Measurements from ENCODE around the gene MED12.

The MED12 gene

DNA sequence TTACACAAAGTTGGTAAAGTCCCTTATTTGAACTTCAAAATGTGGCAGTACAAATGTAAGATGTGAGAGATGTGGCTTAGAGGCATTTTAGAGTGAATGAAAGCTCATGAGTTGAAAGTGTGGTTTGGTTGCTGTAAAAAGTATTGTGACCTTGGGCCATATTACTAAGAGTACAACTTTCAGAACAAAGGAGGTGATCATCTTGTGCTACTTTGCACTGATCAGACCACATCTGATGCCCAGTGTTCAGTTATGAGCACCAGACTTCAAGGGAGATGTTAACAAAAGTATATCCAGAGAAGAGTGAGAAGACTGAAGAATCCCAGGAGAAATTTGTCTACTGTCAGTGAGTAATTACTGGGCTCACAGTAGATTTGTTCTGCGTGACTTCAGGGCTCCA lies 56.4 kb downstream of the MED12 start:
- Histone ChIP-seq H3K9me3 (ENCODE audit: insufficient read depth, low read length) (no peaks in the 10 kb centered on the region), H3K9ac (ENCODE audit: low read length) (no peak overlapping the region), H3K36me3 (ENCODE audit: low read length) (no peaks in the 10 kb centered on the region), H3K4me2 (ENCODE audit: low read depth, low read length, poor library complexity, severe bottlenecking) (no peak overlapping the region), H3K79me2 (ENCODE audit: insufficient read depth, low read length) (no peaks in the 10 kb centered on the region), H3K27ac (ENCODE audit: low read depth, low read length) (no peak overlapping the region), H3K9me2 (replicated peaks; ENCODE audit: insufficient read depth, low read length) (no peaks in the 10 kb centered on the region), H3F3A (ENCODE audit: insufficient read depth) (no peaks in the 10 kb centered on the region), H4K20me1 (ENCODE audit: low read depth, low read length) (no peaks in the 10 kb centered on the region), H2AFZ (ENCODE audit: low read depth, low read length, severe bottlenecking) (no peak overlapping the region), H3K27me3 (ENCODE audit: low read length) (no peaks in the 10 kb centered on the region), H3K4me3 (ENCODE audit: insufficient read depth, low read length, poor library complexity, severe bottlenecking) (no peak overlapping the region)
- no peak for TF ChIP-seq EZH2phosphoT487 (conservative IDR thresholded peaks at IDR 0.05; ENCODE audit: low read length)
- TF ChIP-seq, protein P1, sequence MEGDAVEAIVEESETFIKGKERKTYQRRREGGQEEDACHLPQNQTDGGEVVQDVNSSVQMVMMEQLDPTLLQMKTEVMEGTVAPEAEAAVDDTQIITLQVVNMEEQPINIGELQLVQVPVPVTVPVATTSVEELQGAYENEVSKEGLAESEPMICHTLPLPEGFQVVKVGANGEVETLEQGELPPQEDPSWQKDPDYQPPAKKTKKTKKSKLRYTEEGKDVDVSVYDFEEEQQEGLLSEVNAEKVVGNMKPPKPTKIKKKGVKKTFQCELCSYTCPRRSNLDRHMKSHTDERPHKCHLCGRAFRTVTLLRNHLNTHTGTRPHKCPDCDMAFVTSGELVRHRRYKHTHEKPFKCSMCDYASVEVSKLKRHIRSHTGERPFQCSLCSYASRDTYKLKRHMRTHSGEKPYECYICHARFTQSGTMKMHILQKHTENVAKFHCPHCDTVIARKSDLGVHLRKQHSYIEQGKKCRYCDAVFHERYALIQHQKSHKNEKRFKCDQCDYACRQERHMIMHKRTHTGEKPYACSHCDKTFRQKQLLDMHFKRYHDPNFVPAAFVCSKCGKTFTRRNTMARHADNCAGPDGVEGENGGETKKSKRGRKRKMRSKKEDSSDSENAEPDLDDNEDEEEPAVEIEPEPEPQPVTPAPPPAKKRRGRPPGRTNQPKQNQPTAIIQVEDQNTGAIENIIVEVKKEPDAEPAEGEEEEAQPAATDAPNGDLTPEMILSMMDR (IDR thresholded peaks at IDR 0.05; ENCODE audit: insufficient read depth, low read length, poor library complexity, severe bottlenecking): no peak

DNA sequence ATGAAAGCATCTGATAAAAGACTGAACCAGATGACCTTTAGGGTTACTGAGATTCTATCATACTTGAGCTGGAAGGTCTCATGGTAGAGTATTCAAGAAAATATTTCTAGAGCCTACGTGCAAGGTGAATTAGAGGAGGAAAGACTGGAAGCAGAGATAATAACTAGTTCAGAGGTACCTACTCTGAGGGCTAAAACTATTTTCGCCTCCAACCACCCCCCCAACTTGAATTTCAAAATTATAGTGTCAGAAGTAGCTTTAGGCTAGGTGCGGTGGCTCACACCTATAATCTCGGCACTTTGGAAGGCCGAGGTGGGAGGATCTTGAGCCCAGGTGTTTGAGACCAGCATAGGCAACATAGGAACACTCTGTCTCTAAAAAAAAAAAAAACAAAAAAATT lies 57.1 kb downstream of the MED12 start:
- no peak overlapping the region for H3K4me3 ChIP-seq (ENCODE audit: insufficient read depth, low read length, poor library complexity, severe bottlenecking)

GRCh38 chrX:71177327-71177726 lies 58.9 kb downstream of the MED12 start:
- Histone ChIP-seq H2AFZ (ENCODE audit: low read depth, low read length, severe bottlenecking) (no peak overlapping the region), H4K20me1 (ENCODE audit: low read depth, low read length) (no peaks in the 10 kb centered on the region), H3K9ac (ENCODE audit: low read length) (no peak overlapping the region), H3K27ac (ENCODE audit: low read depth, low read length) (no peak overlapping the region), H3K36me3 (ENCODE audit: low read length) (no peaks in the 10 kb centered on the region), H3K4me3 (ENCODE audit: insufficient read depth, low read length, poor library complexity, severe bottlenecking) (no peak overlapping the region), H3F3A (ENCODE audit: insufficient read depth) (peaks cover 13% of the 10 kb centered on the region; the same call in 1 of the 2 replicates), H3K4me2 (ENCODE audit: low read depth, low read length, poor library complexity, severe bottlenecking) (no peak overlapping the region), H3K9me3 (ENCODE audit: insufficient read depth, low read length) (no peaks in the 10 kb centered on the region), H3K9me2 (replicated peaks; ENCODE audit: insufficient read depth, low read length) (no peaks in the 10 kb centered on the region), H3K27me3 (ENCODE audit: low read length) (no peaks in the 10 kb centered on the region), H3K79me2 (ENCODE audit: insufficient read depth, low read length) (no peaks in the 10 kb centered on the region)
- no peak for TF ChIP-seq EZH2phosphoT487 (conservative IDR thresholded peaks at IDR 0.05; ENCODE audit: low read length)
- TF ChIP-seq, protein P1 (IDR thresholded peaks at IDR 0.05; ENCODE audit: insufficient read depth, low read length, poor library complexity, severe bottlenecking): no peak

More for the DNA sequence above, 57.1 kb downstream of the MED12 start:
- Histone ChIP-seq H3K27ac (ENCODE audit: low read depth, low read length) (no peak overlapping the region), H3K4me2 (ENCODE audit: low read depth, low read length, poor library complexity, severe bottlenecking) (no peak overlapping the region), H2AFZ (ENCODE audit: low read depth, low read length, severe bottlenecking) (no peak overlapping the region), H3K9ac (ENCODE audit: low read length) (no peak overlapping the region), H3K9me2 (replicated peaks; ENCODE audit: insufficient read depth, low read length) (no peaks in the 10 kb centered on the region), H3K79me2 (ENCODE audit: insufficient read depth, low read length) (no peaks in the 10 kb centered on the region), H3K36me3 (ENCODE audit: low read length) (no peaks in the 10 kb centered on the region), H3F3A (ENCODE audit: insufficient read depth) (peaks cover 6% of the 10 kb centered on the region; the same call in 1 of the 2 replicates), H3K27me3 (ENCODE audit: low read length) (no peaks in the 10 kb centered on the region), H4K20me1 (ENCODE audit: low read depth, low read length) (no peaks in the 10 kb centered on the region), H3K9me3 (ENCODE audit: insufficient read depth, low read length) (no peaks in the 10 kb centered on the region)
- no peak for TF ChIP-seq EZH2phosphoT487 (conservative IDR thresholded peaks at IDR 0.05; ENCODE audit: low read length)
- TF ChIP-seq, protein P1 (IDR thresholded peaks at IDR 0.05; ENCODE audit: insufficient read depth, low read length, poor library complexity, severe bottlenecking): no peak

Data from SU-DHL-6 (cell line).